LNCAP (cell line): Measurements from ENCODE around the gene GGA3.

Experiments
- CTCF ChIP-seq: fragments of 450-650 bp; IDR thresholded peaks from 2 replicates; pipeline ENCODE4 v1.5.1; 2017; ENCODE audit warnings: mild to moderate bottlenecking

The GGA3 gene

GRCh38 chr17:75295201-75296158 is 34.1 kb upstream of the GGA3 start:
- TF ChIP-seq CTCF = no peak

GRCh38 chr17:75289832-75290337 is 28.5 kb upstream of the GGA3 start:
- peak; percentile 32; the same call in 1 of the 2 replicates for TF ChIP-seq CTCF

GRCh38 chr17:75289115-75289831 is 27.9 kb upstream of the GGA3 start, which contains the start of gene SLC25A19:
TSS of gene SLC25A19 (minus strand) at chr17:75289433. CDS start at chr17:75286764, 2,669 bp downstream.
- TF ChIP-seq CTCF = no peak

- no peak for TF ChIP-seq CTCF
These were observed 27.3 kb upstream of the GGA3 start for GRCh38 chr17:75288770-75289114.

GRCh38 chr17:75288359-75288758 is 27.0 kb upstream of the GGA3 start:
- no peak for TF ChIP-seq CTCF

GRCh38 chr17:75287221-75287620 is 25.8 kb upstream of the GGA3 start:
- TF ChIP-seq CTCF = no peak

GRCh38 chr17:75285123-75285522 is 23.7 kb upstream of the GGA3 start:
- TF ChIP-seq CTCF = no peak
